ENCODE results near the gene TMEFF2.

DNA sequence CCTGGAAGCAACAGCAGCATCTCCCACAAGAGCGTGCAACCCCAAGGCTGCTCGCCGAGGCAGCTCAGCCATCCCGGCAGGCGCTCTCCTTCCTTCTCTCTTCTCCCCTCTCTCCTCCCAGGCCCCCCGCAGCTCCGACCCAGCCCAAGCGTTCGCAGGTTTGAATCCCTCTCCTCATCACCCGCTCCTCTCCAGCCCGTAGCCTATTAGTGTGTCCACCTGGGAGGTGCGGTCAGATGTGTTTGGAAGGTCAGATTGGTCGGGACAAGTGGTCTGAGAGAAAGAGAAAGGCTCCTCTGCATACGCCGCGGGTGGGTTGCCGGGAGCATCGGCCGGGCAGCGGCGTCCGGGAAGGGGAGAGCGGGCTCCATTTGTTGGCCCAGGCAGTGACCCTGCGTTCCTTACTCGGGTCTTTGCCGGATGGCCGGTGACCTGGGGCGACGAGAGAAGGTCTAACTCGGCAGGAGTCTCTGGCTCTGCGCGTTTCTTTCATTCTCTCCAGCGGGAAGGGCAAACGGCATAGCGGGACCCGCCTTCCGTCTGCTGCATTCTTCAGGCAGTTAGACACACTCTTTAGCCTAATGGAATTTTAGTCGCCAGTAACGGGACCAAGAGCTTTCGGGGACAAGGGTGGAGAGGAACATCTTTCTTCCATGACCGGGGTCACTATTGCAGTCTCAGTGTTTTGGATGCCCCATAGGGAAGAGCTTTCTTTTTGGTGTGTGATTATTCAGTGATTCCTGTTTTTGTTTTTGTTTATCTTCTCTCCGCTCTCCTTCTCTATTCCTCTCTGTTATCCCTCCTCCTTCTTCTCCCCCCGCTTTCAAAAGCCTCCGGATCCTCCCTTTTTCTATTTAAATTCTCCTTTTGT is 1.1 kb upstream of the TMEFF2 start:
- TF ChIP-seq SMAD1 (IDR thresholded peaks at IDR 0.05; ENCODE audit: low read depth, partially characterized antibody) (no peak), ZNF274 (IDR thresholded peaks at IDR 0.05; ENCODE audit: insufficient read depth, insufficient read length) (no peak), YY1 (IDR thresholded peaks at IDR 0.05; ENCODE audit: low read depth, low read length) (no peak), EZH2 (IDR thresholded peaks at IDR 0.05; ENCODE audit: borderline replicate concordance, control insufficient read depth, low read depth, low read length) (peak; percentile 84; the same call in 1 of the 2 replicates), SMC3 (IDR thresholded peaks at IDR 0.05; ENCODE audit: borderline replicate concordance, low read length) (no peak)
- TF ChIP-seq, protein P1, sequence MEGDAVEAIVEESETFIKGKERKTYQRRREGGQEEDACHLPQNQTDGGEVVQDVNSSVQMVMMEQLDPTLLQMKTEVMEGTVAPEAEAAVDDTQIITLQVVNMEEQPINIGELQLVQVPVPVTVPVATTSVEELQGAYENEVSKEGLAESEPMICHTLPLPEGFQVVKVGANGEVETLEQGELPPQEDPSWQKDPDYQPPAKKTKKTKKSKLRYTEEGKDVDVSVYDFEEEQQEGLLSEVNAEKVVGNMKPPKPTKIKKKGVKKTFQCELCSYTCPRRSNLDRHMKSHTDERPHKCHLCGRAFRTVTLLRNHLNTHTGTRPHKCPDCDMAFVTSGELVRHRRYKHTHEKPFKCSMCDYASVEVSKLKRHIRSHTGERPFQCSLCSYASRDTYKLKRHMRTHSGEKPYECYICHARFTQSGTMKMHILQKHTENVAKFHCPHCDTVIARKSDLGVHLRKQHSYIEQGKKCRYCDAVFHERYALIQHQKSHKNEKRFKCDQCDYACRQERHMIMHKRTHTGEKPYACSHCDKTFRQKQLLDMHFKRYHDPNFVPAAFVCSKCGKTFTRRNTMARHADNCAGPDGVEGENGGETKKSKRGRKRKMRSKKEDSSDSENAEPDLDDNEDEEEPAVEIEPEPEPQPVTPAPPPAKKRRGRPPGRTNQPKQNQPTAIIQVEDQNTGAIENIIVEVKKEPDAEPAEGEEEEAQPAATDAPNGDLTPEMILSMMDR (IDR thresholded peaks at IDR 0.05 in 2 of 3, conservative IDR thresholded peaks at IDR 0.05 in 1 of 3; ENCODE audit: control insufficient read depth in 2 of 3, extremely low read depth in 1 of 3, insufficient read depth in 1 of 3, low read depth in 3 of 3, low read length in 3 of 3): no peak
- TF ChIP-seq, protein P2, sequence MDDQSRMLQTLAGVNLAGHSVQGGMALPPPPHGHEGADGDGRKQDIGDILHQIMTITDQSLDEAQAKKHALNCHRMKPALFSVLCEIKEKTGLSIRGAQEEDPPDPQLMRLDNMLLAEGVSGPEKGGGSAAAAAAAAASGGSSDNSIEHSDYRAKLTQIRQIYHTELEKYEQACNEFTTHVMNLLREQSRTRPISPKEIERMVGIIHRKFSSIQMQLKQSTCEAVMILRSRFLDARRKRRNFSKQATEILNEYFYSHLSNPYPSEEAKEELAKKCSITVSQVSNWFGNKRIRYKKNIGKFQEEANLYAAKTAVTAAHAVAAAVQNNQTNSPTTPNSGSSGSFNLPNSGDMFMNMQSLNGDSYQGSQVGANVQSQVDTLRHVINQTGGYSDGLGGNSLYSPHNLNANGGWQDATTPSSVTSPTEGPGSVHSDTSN (IDR thresholded peaks at IDR 0.05; ENCODE audit: insufficient replicate concordance, low read depth, low read length): no peak
